Activated CD8-positive, alpha-beta memory T cell treated with anti-CD3 and anti-CD28 coated beads for 4 hours (primary cell): ENCODE data around the gene MAST4.

Experiments used
- DNase-seq, 2 donors: peaks; one replicate each; pipeline ENCODE4 v3.0.0-alpha.2; 2020; ENCODE audit warnings: low read depth in 2 of 2

MAST4 gene

DNA sequence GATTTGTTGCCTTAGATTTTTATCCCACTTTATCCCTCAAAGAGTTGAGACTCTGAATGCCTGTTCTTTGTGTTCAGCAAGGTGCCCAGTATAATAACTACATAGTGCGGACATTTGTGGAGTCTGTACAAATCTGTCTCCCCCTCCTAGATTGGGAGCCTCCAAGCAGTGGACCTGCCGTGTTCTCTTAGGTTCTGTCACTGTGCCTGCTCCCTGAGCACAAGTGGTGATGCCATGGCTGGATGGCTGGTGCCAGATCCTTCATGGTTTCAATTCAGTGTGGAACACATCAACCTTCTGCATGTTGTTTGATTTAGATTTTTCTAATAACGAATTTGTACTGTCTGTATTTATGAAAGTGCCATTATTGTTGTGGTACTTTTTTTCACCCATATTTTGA lies 307.5 kb downstream of the MAST4 start:
- no peak for DNase-seq

DNA sequence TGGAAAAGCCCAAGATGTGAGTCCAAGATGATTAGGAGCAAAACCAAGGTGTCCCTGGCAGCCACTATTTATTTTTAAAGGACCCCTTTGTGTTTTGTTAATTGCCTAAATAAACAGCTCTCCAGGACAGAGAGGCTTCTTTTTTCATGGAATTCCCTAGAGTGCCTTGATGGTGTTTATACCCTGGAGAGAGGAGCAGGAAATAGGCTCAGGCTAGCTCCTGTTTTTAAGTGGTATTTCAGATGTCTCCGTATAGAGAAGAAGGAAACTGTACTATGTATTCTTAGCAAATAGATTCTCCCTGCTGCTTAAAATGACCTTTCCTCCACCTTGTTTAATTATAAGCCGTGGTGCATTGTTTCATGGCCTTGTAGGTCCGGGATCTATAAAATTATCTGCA lies 308.0 kb downstream of the MAST4 start:
- DNase-seq, result no peak

- DNase-seq, result no peak
Observed at GRCh38 chr5:66906021-66906420, 309.8 kb downstream of the MAST4 start.

GRCh38 chr5:66908230-66908629 lies 312.0 kb downstream of the MAST4 start:
- no peak for DNase-seq

DNA sequence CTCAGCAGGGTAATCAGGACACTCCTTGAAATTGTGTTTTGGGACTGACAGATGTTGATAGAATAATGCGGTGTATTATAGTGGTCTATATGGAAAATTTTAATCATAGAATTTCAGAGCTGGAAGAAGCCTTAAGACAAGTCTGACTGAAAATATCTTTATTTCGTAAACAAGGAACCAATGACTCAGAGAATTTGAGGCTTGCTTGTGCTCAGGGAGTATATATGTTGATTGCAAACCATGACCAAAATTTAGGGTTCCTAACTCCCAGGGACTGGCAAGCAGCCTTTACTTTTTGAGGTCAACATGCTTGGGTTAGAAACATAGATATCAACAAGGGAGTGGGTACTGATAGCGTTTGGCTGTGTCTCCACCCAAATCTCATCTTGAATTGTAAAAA lies 313.2 kb downstream of the MAST4 start:
- DNase-seq, result no peak

GRCh38 chr5:66912787-66913186 lies 316.6 kb downstream of the MAST4 start:
- DNase-seq, result no peak

GRCh38 chr5:66915531-66915930 lies 319.3 kb downstream of the MAST4 start:
- DNase-seq, result no peak

DNA sequence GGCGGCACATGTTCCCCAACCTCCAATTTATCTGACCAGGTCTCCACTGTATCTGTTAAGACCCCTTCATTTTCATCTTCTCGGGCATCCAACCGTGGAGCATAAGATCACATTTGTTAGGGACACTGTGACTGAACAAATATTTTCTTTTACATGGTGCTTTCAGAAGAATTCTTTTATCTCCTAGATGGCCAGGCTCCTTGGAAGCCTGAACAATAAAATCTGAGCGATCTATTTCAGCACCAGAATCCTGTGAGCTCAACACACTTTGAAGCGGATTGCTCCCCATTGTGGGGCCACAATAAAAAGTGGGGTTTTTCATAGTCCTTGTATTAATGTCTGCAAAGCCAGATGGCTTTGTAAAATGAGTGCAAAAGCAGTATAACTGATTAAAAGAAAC lies 326.7 kb downstream of the MAST4 start:
- no peak for DNase-seq

DNA sequence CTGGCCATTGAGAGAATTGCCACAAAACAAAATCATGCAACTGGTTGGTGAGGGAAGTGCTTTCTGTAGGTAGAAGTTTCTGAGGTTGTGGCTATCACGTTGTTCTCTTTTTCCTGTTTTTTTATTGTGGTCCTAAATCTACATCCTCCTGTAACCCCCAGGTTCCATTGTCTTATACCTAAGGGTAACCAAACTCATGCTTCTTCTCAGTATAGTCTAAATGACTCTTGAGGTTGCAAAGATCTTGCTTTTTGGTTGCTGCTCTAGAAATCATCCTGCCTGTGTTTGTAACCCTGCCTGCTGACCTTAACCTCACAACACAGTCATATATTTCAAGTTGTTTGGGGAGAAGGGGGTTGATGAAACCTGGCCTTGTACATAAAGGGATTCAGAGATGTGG lies 327.3 kb downstream of the MAST4 start:
- no peak for DNase-seq

DNA sequence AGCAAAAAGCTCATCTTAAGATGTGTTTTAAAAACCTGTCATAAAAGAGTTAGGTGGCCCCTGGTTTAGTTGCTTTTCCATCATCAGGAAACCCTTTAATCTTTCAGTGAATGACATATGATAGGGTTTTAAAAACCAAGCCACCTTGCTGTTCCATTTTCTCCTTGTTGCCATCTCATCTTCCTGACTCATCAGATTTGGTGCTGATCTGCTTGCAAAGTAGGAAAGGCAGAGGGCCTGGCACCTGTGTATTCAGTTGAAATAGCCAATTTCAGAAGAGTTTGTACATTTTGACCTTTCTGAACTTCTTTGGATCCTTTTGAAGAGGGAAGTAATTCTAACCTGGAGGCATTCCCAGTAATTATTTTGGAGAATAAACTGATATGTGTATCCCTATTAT lies 327.7 kb downstream of the MAST4 start:
- DNase-seq, result no peak

GRCh38 chr5:66927140-66927539 lies 330.9 kb downstream of the MAST4 start:
- no peak for DNase-seq

- DNase-seq, result no peak
Observed at GRCh38 chr5:66929281-66929680, 333.1 kb downstream of the MAST4 start.

DNA sequence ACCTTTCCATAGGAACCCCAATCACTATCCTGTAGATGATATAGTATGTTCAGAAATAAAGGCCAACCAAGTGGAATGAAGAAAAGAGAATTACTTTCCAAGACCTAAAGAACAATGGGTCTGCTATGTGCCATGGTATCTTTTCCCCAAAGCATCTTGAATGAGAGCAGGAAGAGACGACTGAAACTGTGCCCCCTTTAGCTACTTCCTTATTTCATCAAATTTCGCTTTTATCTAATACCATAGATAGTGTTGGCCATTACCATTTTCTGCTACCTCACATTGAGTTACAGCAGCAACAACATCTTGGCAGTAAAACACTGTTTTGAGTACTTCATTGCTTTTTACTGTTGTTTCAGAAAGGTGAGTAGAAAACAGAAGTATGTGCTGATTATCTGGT lies 333.8 kb downstream of the MAST4 start:
- no peak for DNase-seq

GRCh38 chr5:66931651-66932050 lies 335.5 kb downstream of the MAST4 start:
- no peak for DNase-seq

GRCh38 chr5:66932457-66932856 lies 336.3 kb downstream of the MAST4 start:
- no peak for DNase-seq

- no peak for DNase-seq
Observed at GRCh38 chr5:66933066-66933465, 336.9 kb downstream of the MAST4 start.

DNA sequence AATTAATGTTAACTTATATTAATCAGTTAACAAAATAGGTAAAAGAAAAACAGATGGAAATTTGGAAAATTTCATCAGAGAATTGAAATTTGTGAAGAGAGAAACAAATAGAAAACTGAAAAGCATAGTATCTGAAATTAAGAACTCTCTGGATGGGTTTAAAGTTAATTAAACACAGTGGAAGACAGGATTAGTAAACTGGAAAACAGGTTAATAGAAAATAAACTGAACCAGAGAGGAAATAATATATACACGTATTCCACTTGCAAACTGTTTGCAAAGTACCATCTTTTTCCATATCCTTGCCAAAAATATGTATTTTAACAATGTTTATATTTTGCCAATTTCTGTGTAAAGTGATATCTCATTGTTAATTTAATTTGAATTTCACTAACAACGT lies 342.9 kb downstream of the MAST4 start:
- DNase-seq, result no peak

GRCh38 chr5:66945389-66946349 lies 349.5 kb downstream of the MAST4 start:
- no peak for DNase-seq

DNA sequence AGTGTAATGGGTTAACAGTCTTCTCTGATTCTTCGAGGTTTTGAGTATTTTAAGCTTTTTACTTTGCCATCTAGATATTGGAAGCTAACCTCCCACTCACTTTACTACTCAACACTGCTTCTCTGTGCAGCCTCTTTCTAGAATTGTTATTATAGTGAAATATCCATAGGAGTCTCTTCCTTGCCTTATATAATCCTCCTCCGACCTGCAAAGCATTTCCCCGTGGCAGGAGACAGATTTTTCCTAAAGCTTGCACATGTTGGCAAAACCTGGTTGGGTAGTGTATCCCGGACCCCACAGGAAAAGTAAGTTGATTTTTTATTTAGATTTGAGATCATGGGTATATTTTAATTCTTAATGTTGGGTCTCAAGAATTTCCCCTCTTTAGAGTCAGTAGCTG lies 351.3 kb downstream of the MAST4 start:
- DNase-seq, result no peak

DNA sequence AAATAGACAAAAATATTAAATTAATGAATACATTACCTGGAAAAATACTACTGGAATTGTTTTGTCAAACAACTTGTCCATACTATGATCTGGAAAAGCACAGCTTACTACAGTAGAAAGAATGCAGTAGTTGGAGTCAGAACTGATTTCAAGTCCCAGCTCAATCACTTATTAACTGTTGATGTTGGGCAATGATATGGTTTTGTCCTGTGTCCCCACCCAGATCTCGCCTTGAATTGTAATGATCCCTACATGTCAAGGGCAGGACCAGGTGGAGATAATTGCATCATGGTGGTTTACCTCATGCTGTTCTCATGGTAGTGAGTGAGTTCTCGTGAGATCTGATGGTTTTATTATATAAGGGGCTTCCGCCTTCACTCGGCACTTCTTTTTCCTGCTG lies 352.9 kb downstream of the MAST4 start:
- DNase-seq, result no peak

DNA sequence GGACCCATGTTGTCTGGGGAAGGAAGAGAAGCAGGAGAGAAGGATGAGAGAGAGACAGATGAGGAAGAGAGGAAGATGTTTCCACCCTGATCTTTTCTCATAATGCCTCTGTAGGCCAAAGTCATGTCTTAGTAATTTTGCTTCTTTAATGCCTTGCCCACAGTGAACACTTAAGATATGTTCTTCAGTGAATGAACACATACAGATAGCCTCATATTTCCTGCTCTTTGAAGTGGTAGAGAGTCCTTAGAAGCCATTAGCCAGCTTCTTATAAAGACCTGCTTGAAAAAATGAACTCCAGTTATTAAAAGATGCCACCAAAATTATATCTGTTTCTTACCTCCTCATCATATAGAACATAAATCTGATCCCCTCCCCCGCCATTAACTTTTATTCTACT lies 356.0 kb downstream of the MAST4 start:
- DNase-seq, result no peak

DNA sequence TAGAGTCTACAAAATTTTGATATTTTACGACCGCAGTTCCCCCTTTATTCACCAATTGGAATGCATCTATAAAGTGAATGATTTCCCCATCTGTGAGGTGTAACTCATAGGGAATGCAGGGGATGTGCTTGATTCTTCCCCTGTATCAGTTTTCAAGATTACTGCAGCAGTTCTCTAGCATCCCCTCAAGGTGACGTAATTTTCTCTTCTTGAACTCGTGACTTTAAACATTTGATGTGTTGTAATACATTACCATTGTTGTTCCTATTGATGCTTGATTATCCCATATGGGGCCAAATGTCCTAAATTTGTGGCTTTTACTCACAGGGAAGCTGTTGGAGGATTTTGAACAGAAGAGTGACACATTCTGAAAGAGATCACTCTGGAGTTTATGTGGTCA lies 360.2 kb downstream of the MAST4 start:
- no peak for DNase-seq

- DNase-seq, result no peak
Observed at GRCh38 chr5:66958201-66958979, 362.2 kb downstream of the MAST4 start.
